Nucleus accumbens (tissue), 56 donors: Measurements from ENCODE around the gene CPEB4.
A peak's percentile ranks its signal among the peaks of the same experiment; 100 is the strongest.

Source experiments
- DNase-seq, 56 donors: peaks; one replicate each; lab custom pipeline; 2025; lab: John Stamatoyannopoulos, UW

The CPEB4 gene

GRCh38 chr5:173909199-173909598 is 21.1 kb downstream of the CPEB4 start:
- peak in 28 of 56 donors; percentile 15 to 71 (median 38) for DNase-seq

GRCh38 chr5:173910215-173910614 is 22.1 kb downstream of the CPEB4 start:
- no peak for DNase-seq

GRCh38 chr5:173911623-173912022 is 23.5 kb downstream of the CPEB4 start:
- DNase-seq, result no peak

- DNase-seq, result no peak
These were observed 25.7 kb downstream of the CPEB4 start for GRCh38 chr5:173913686-173914321.

GRCh38 chr5:173915310-173916014 is 27.3 kb downstream of the CPEB4 start:
- no peak for DNase-seq

- DNase-seq, result no peak
These were observed 28.1 kb downstream of the CPEB4 start for GRCh38 chr5:173916233-173916632.

GRCh38 chr5:173917788-173918786 is 29.9 kb downstream of the CPEB4 start:
- DNase-seq, result peak in 18 of 56 donors; percentile 7 to 63 (median 32)

GRCh38 chr5:173919443-173919842 is 31.3 kb downstream of the CPEB4 start:
- no peak for DNase-seq

GRCh38 chr5:173920024-173920753 is 32.0 kb downstream of the CPEB4 start:
- DNase-seq, result no peak

- DNase-seq, result no peak
These were observed 32.9 kb downstream of the CPEB4 start for GRCh38 chr5:173920866-173921555.

GRCh38 chr5:173922527-173922926 is 34.4 kb downstream of the CPEB4 start:
- no peak for DNase-seq

GRCh38 chr5:173923218-173924095 is 35.3 kb downstream of the CPEB4 start:
- DNase-seq, result no peak

- no peak for DNase-seq
These were observed 36.8 kb downstream of the CPEB4 start for GRCh38 chr5:173924899-173925298.

GRCh38 chr5:173925449-173926071 is 37.4 kb downstream of the CPEB4 start:
- DNase-seq, result peak in 10 of 56 donors; percentile 12 to 52 (median 22)

GRCh38 chr5:173926359-173926758 is 38.2 kb downstream of the CPEB4 start:
- peak in 1 of 56 donors; percentile 30 for DNase-seq

- no peak for DNase-seq
These were observed 40.9 kb downstream of the CPEB4 start for GRCh38 chr5:173928871-173929574.

GRCh38 chr5:173932695-173933139 is 44.6 kb downstream of the CPEB4 start:
- no peak for DNase-seq
